GM19238 (cell line): ENCODE measurements around the gene ZMIZ1.

ENCODE experiments used
- DNase-seq: peaks from one replicate; pipeline ENCODE4 v3.0.0; 2011; ENCODE audit warnings: low spot score; ENCODE audit not compliant: insufficient read length

ZMIZ1 gene

GRCh38 chr10:79065853-79066252, 2.9 kb upstream of the ZMIZ1 start:
- DNase-seq = no peak

GRCh38 chr10:79066411-79067240, 2.1 kb upstream of the ZMIZ1 start:
- peak; percentile 46 for DNase-seq

- DNase-seq = peak; percentile 80
Measured at GRCh38 chr10:79067241-79068202, 1.2 kb upstream of the ZMIZ1 start.

GRCh38 chr10:79068203-79068561, 584 bp upstream of the ZMIZ1 start:
- DNase-seq = no peak

- no peak for DNase-seq
Measured at GRCh38 chr10:79069325-79070080, 737 bp downstream of the ZMIZ1 start.

- DNase-seq = no peak
Measured at GRCh38 chr10:79070081-79070605, 1.4 kb downstream of the ZMIZ1 start.

GRCh38 chr10:79070606-79071395, 2.0 kb downstream of the ZMIZ1 start:
- DNase-seq = no peak

GRCh38 chr10:79071396-79071923, 2.7 kb downstream of the ZMIZ1 start:
- no peak for DNase-seq

- no peak for DNase-seq
Measured at GRCh38 chr10:79072041-79072441, 3.3 kb downstream of the ZMIZ1 start.

GRCh38 chr10:79072994-79073645, 4.4 kb downstream of the ZMIZ1 start:
- DNase-seq = no peak

GRCh38 chr10:79073784-79074432, 5.1 kb downstream of the ZMIZ1 start:
- no peak for DNase-seq

GRCh38 chr10:79074732-79075131, 6.0 kb downstream of the ZMIZ1 start:
- no peak for DNase-seq

- no peak for DNase-seq
Measured at GRCh38 chr10:79075418-79075817, 6.7 kb downstream of the ZMIZ1 start.

- no peak for DNase-seq
Measured at GRCh38 chr10:79077488-79078173, 8.9 kb downstream of the ZMIZ1 start.

GRCh38 chr10:79078367-79079053, 9.7 kb downstream of the ZMIZ1 start:
- DNase-seq = no peak

GRCh38 chr10:79079054-79079397, 10.3 kb downstream of the ZMIZ1 start:
- DNase-seq = no peak

GRCh38 chr10:79079490-79080355, 11.0 kb downstream of the ZMIZ1 start:
- no peak for DNase-seq
